DND-41 (cell line): Measurements from ENCODE around the gene NCOR1.

Source experiments
- EZH2 ChIP-seq: IDR thresholded peaks from 3 replicates; pipeline ENCODE4 v1.6.1; 2012; ENCODE audit warnings: borderline replicate concordance, low read depth, mild to moderate bottlenecking, moderate library complexity, low read length, inconsistent platforms; ENCODE audit not compliant: severe bottlenecking
- TF ChIP-seq, protein P1 (sequence below): IDR thresholded peaks from 2 replicates; pipeline ENCODE4 v1.5.1; 2012; ENCODE audit warnings: borderline replicate concordance, low read length, moderate library complexity, mild to moderate bottlenecking; ENCODE audit not compliant: poor library complexity, severe bottlenecking; ENCODE audit errors: extremely low read depth

GRCh38 chr17:16123531-16123930, 91.8 kb downstream of the NCOR1 start:
- TF ChIP-seq, protein P1, sequence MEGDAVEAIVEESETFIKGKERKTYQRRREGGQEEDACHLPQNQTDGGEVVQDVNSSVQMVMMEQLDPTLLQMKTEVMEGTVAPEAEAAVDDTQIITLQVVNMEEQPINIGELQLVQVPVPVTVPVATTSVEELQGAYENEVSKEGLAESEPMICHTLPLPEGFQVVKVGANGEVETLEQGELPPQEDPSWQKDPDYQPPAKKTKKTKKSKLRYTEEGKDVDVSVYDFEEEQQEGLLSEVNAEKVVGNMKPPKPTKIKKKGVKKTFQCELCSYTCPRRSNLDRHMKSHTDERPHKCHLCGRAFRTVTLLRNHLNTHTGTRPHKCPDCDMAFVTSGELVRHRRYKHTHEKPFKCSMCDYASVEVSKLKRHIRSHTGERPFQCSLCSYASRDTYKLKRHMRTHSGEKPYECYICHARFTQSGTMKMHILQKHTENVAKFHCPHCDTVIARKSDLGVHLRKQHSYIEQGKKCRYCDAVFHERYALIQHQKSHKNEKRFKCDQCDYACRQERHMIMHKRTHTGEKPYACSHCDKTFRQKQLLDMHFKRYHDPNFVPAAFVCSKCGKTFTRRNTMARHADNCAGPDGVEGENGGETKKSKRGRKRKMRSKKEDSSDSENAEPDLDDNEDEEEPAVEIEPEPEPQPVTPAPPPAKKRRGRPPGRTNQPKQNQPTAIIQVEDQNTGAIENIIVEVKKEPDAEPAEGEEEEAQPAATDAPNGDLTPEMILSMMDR: no peak
- TF ChIP-seq EZH2: no peak
